GM11168 (cell line): ENCODE data around the gene CPSF3.

Source experiments
- in situ Hi-C: fragments of 300-500 bp; cut with MboI; formaldehyde crosslinking; loops from one replicate; pipeline ENCODE4 v1.12.0; 2022; ENCODE audit warnings: low sequenced_read_pairs; ENCODE audit not compliant: unreplicated experiment

CPSF3 gene

GRCh38 chr2:9423100-9423921, at the start of gene CPSF3, which contains the start of gene ITGB1BP1:
TSS of gene CPSF3 (plus strand) at chr2:9423654. CDS start at chr2:9423774, 120 bp downstream.
TSS of gene ITGB1BP1 (minus strand) at chr2:9423528. CDS start at chr2:9418697, 4,831 bp downstream.
- in situ Hi-C loops = no loop called here

- in situ Hi-C loops = no loop called here
Observed at GRCh38 chr2:9374071-9374730, 49.3 kb upstream of the CPSF3 start.

DNA sequence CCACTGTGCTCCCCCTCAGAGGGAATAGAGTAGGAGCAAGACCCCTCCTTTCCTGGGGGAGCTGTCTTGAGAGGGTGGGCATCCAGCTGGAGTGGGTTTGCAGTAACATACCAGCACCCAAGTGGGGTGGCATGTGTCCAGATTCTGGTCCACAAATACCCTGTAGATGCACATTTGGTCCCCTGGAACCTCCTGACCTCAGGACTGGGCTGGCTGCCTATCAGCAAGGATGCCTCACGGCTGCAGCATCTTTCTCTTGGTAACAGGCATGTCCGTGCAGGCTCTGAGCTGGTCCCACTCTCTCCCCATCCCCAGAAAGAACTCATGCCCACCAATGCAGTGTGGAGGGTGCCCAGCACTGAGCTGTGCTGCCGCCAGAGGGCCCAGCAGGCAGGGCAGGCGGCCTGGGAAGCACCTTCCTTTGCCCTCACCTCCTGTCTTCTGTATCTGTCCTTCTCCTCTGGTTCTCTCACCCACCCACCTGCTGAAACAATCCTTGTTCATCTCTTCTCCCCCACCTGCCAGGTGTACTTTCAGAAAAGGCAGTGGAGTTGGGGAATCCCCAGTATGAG, 47.5 kb upstream of the CPSF3 start:
- in situ Hi-C loops = no loop called here

- in situ Hi-C loops = no loop called here
Observed at GRCh38 chr2:9377461-9378097, 45.9 kb upstream of the CPSF3 start.

DNA sequence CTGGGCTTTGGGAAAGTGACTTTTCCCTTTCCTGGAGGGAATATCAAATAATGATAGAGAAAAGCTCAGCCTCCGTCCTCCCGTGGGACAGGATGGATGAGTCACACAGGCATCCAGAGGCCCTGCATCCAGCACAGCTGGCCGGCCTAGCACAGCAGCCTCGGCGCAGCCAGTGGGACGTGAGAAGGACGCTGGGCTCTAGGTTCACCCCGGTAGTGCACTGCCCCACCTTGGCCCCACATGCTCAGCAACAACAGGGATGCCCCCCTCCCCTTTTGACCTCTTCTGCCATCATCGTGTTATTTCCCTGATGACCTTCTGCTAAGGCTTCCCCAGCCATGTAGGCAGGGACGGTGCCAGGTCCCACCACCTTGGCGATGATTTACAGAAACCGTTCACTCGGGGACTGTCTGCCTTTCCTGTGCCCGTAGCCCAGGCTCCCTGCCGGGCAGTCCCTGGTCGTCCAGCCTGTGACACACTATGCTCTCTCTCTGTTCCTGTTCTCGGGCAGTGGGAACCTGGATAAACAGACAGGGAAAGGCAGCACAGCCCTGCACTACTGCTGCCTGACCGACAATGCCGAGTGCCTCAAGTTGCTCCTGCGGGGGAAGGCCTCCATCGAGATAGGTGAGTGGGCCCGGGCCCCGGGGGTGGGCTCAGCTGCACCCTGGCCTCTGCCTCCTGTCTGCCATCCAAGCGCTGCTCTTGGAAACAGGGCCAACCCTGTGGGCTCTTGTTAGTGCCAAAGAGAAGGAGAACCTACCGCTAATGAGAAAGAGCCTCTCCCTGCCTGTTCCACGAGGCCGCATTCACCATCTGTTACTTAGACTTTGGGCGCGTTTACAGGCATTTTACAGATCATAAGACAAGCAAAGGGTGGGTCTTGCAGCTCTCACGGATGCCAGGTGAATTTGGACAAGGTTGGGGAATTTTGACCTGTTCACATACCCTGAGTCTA, 44.7 kb upstream of the CPSF3 start:
- in situ Hi-C loops = no loop called here

GRCh38 chr2:9379391-9379755, 44.1 kb upstream of the CPSF3 start:
- in situ Hi-C loops = no loop called here

DNA sequence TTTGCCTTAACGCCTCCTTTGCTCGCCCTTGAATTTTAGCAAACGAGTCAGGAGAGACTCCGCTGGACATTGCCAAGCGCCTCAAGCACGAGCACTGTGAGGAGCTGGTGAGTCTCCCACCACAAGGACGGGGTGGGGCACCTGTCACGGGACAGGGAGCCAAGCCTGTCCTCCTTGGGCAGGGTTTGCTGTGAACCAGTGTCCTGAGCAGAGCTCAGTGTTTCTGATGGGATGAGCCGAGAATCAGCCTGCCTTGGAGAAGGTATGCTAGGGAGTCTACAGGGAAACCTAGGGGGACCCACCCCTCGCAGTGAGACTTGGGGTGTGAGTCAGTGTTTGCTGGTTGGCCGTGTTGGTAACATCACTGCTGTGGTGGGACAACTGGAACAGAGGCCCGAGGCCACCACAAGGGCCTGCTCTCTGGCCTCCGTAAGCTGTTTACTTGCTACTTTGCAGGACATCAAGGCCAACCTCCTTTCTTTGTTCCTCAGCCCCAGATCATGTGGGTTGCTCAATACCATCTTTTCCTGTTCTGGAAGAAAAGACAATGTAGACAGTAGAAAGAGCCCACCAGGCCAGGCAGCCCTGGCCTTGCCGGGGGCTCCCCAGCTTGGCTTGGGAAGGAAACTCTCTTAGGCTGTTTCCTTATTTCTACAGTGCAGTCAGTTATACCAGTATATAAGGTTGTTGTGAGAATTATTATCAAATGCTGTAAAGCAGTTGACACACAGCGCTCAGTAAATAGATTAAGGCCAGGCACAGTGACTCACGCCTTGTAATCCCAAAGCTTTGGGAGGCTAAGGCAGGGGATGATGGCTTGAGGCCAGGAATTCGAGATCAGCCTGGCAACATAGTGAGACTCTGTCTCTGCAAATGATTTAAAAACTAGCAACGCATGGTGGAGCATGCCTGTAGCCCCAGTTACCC, 42.5 kb upstream of the CPSF3 start:
- in situ Hi-C loops = no loop called here

DNA sequence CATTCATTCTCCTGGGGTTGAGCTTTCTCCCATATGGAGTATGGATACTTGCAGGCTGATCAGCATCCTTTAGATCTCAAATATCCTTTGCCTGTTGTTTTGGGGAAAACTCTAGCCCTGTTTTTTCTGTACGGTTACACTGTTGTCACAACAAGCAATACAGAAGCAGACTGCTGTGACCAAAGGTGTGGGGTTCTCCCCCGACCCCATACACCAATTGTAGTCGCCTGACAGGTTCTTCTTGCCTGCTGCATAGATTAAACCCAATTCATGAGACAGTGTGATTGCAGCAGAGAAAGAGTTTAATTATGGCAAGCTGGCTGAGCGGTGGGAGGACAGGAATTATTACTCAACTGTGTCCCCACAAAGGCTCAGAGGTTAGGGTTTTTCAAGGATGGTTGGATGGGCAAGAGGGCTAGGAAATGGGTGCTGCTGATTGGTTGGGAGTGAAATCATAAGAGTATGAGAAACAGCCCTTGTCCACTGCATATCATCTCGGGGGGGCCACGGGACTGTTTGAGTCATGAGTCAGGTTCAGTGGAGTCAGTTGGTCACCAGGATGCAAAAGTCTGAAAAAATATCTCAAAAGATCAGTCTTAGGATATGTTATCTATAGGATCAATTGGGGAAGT, 40.7 kb upstream of the CPSF3 start:
- in situ Hi-C loops = no loop called here

- in situ Hi-C loops = no loop called here
Observed at GRCh38 chr2:9384521-9384920, 38.9 kb upstream of the CPSF3 start.

DNA sequence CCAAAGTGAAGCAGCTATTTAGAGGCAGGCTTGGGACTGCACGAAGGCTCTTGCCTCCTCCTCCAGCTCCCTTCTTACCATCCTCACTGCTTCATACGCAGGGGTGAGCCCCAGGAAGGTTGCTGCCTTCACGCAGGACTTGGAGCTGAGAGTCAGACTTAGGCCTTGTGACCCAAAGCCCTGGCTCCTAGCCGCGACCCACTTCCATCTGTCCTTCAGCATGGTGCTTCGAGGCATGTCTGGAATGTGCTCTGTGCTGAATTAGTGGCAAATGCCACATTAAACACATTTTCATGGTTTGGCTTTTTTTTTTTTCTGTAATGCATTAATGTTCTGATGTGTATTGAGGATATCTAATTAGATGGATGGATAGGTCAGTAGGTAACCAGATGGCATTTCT, 37.6 kb upstream of the CPSF3 start:
- in situ Hi-C loops = no loop called here

- in situ Hi-C loops = no loop called here
Observed at GRCh38 chr2:9388199-9388681, 35.2 kb upstream of the CPSF3 start.

- in situ Hi-C loops = no loop called here
Observed at GRCh38 chr2:9388950-9389911, 34.2 kb upstream of the CPSF3 start.

DNA sequence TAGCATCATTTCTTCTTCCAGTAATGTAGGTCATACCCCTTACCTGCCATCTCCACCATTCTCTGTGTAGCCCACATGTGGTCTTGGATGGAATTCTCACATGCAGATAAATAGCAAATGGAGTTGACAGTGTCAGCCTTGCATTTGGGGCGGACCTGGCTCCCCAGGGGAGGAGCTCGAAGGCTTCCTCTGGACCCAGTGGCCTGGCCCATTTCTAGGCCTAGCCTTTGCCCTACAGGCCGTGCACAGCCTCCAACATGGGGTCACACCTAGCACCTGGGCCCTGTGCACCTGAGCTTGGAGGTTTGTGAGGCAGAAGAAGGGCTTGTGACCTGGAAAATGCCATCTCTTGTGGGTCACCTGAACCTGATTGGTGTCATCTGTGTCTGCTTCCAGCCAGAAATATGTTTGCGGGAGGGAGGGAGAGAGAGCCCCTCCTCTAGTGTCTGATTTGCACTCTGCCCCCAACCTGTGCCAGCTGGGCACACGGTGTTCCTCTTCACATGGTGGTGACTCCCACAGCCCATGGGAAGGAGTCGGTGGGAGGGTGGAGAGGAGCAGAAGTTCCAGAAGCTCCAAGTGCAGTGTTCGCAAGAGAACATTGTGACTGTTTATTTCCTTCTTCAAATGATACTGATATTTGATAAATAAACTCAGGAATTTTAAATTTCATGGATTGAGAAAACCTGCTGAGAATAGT, 33.2 kb upstream of the CPSF3 start:
- in situ Hi-C loops = no loop called here

GRCh38 chr2:9390991-9391390, 32.5 kb upstream of the CPSF3 start:
- in situ Hi-C loops = no loop called here

DNA sequence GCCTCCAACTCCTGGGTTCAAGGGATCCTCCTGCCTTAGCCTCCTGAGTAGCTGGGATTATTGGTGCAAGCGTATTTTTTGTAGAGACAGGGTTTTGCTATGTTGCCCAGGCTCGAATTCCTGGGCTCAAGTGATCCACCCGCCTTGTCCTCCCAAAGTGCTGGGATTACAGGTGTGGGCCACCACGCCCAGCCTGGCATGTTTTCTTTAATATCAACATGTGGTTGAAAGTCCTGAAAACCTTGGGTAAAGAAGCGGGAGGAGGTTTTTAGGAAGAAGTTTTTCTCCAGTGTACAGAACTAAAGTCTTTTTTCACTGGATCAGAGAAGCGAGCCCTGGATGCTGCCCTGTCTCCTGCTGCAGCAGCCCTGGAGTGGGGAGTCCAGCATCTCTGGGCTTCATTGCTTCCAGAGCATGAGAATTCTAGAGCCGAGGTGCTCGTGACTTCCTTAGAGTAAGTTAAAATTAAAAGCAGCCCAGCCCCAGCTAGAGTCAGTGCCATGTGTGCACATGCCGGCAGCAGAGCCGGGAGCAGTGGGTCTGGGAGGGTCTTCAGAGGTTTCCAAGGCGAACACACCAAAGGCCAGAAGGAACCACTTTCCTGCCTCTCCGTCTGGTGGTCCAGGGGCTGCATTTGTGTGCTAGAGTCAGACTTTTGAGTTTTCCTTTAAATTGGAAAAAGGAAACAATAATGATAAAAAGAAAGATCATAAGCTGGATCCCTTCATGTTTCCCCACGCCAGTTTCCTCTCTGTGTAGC, 31.3 kb upstream of the CPSF3 start:
- in situ Hi-C loops = no loop called here
